Neural crest cell (in vitro differentiated cells): ENCODE measurements around the gene DOC2A. TPM values are rescaled to one million over a fixed set of nuclear protein-coding genes. Genes with fewer than 3 reads are reported as not detected.

Experiments used
- DNase-seq: peaks from one replicate; pipeline ENCODE4 v3.0.0; 2021; ENCODE audit warnings: low read depth, mixed read lengths, low spot score
- H3K27ac Mint-ChIP-seq: one replicate; pipeline ENCODE4 v1.8.0; 2021; ENCODE audit warnings: mild to moderate bottlenecking, mixed read lengths; ENCODE audit not compliant: unreplicated experiment
- H3K27me3 Mint-ChIP-seq: 2 replicates; pipeline ENCODE4 v1.8.0; 2021; ENCODE audit warnings: low read depth, mild to moderate bottlenecking, mixed read lengths
- H3K36me3 Mint-ChIP-seq: 2 replicates; pipeline ENCODE4 v1.8.0; 2021; ENCODE audit warnings: low read depth, mild to moderate bottlenecking, mixed read lengths
- H3K4me1 Mint-ChIP-seq: 2 replicates; pipeline ENCODE4 v1.8.0; 2021; ENCODE audit warnings: mixed read lengths
- H3K4me3 Mint-ChIP-seq: one replicate; pipeline ENCODE4 v1.8.0; 2021; ENCODE audit warnings: mild to moderate bottlenecking, mixed read lengths
- H3K9me3 Mint-ChIP-seq: 2 replicates; pipeline ENCODE4 v1.8.0; 2021; ENCODE audit warnings: mixed read lengths
- total RNA-seq: library from RNA; stranded (reverse); gene quantifications from 2 replicates; pipeline ENCODE4 v1.2.1, GENCODE V29; 2021
- TF ChIP-seq, protein P1 (sequence below): fragments of 200-600 bp; sonication (generic); conservative IDR thresholded peaks from 2 replicates; pipeline ENCODE4 v1.5.0; 2021; ENCODE audit warnings: antibody characterized with exemption, mild to moderate bottlenecking

The DOC2A gene
- total RNA-seq, 1 donor from 2014 or later: 5.7 TPM

DNA sequence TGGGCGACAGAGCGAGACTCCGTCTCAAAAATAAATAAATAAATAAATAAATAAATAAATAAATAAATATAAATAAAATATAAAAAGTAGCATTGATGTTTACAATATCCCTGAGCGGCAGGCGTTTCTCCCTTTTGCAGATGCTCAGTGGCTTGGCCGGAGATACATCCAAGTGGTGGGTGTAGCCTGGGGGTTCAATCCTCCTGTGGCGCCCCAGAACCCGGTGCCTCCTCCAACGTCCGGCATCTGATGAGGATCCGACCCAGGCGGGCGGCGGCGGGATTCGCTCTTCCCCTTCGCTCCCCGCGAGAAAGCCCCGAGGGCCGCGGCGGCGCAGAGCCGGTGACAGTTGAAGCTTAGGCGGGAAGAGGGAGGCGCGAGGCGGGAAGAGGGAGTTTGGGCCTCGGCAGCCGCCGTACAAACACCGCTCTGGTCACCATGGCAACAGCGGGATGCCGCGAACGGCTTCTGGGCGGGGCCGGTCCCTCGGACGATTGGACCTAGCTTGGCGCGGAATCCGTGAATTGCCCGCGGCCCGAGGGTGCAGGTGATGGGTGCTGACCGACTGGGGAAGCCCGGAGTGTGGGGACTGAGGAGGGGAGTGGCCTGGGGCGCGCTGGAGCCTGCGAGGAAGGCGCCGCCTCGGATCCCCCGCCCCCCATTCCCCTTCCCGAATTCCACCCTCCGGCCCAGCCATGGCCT is 42.0 kb upstream of the DOC2A start:
- peaks cover 38% of the 10 kb centered on the region for H3K4me1 Mint-ChIP-seq
- no peaks in the 10 kb centered on the region for H3K36me3 Mint-ChIP-seq
- H3K4me3 Mint-ChIP-seq: peak overlapping the region; percentile 95

DNA sequence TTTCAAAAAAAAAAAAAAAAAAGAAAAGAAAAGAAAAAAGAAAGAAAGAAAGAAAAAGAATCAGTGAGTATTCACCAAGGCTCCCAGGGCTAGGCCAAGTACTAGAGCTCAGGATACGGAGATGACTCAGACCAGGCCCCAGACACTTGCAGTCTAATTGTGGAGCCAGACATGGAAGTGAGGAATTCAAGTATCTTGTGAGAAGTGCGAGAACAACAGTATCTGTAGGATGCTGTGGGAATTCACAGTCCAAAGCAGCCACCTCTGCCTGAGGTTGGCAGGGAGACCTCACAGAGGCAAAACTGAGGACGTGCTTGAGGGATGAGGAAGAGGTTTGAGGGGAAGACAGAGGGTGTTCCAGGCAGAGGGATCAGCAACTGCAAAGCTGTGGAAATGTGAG is 40.7 kb upstream of the DOC2A start:
- Mint-ChIP-seq H3K36me3 (no peaks in the 10 kb centered on the region), H3K4me3 (peak overlapping the region; percentile 82), H3K9me3 (no peaks in the 10 kb centered on the region), H3K27me3 (peaks cover 2% of the 10 kb centered on the region), H3K4me1 (peaks cover 38% of the 10 kb centered on the region), H3K27ac (no peak overlapping the region)
- no peak for DNase-seq
- TF ChIP-seq, protein P1, sequence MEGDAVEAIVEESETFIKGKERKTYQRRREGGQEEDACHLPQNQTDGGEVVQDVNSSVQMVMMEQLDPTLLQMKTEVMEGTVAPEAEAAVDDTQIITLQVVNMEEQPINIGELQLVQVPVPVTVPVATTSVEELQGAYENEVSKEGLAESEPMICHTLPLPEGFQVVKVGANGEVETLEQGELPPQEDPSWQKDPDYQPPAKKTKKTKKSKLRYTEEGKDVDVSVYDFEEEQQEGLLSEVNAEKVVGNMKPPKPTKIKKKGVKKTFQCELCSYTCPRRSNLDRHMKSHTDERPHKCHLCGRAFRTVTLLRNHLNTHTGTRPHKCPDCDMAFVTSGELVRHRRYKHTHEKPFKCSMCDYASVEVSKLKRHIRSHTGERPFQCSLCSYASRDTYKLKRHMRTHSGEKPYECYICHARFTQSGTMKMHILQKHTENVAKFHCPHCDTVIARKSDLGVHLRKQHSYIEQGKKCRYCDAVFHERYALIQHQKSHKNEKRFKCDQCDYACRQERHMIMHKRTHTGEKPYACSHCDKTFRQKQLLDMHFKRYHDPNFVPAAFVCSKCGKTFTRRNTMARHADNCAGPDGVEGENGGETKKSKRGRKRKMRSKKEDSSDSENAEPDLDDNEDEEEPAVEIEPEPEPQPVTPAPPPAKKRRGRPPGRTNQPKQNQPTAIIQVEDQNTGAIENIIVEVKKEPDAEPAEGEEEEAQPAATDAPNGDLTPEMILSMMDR: no peak

More for the DNA sequence above, 42.0 kb upstream of the DOC2A start:
- Mint-ChIP-seq H3K27me3 (peaks cover 2% of the 10 kb centered on the region), H3K27ac (peak overlapping the region; percentile 90), H3K9me3 (no peaks in the 10 kb centered on the region)
- TF ChIP-seq, protein P1: no peak
- DNase-seq: peak; percentile 96

DNA sequence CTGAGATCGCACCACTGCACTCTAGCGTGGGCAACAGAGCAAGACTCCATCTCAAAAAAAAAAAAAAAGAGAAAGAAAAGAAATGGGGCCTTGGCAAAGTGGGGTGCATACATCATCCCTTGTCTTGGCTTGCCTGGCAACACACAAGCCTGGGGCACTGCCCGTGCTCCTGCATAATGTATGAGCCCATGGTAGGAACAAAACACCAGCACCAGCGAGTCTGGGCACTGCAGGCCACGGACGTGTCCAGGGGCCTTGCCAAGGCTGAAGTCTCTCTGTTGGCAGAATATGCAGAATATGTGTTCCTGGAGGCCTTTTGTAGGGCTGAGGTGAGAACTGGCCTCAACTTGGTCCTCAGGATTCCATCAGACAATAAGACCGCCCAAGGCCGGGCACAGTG is 39.0 kb upstream of the DOC2A start:
- H3K27ac Mint-ChIP-seq: no peak overlapping the region
- peaks cover 34% of the 10 kb centered on the region for H3K4me1 Mint-ChIP-seq

DNA sequence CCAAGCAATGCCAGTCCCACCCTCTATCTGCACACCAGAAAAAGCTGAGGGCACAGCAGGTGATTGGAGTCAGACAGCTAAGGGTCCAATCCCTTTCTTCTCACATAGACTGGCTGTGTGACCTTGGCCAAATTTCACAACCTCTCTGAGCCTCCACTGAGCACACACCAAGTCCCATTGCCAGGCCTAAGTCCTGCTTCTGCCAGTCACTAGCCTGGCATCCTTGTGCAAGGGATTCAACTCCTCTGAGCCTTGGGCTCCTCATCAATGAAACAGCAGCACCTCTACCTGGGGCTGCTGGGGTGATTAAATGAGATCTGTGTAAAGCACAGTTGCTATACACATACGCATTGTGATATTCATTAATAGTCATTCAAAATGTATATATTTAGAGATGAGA is 35.8 kb upstream of the DOC2A start:
- Mint-ChIP-seq H3K27ac (no peak overlapping the region), H3K36me3 (no peaks in the 10 kb centered on the region), H3K4me1 (peaks cover 13% of the 10 kb centered on the region), H3K4me3 (no peak overlapping the region), H3K9me3 (no peaks in the 10 kb centered on the region), H3K27me3 (no peaks in the 10 kb centered on the region)
- DNase-seq: no peak
- TF ChIP-seq, protein P1: no peak

More for the DNA sequence above, 39.0 kb upstream of the DOC2A start:
- DNase-seq: no peak
- peak overlapping the region; percentile 72 for H3K4me3 Mint-ChIP-seq
- peaks cover 2% of the 10 kb centered on the region for H3K27me3 Mint-ChIP-seq
- no peaks in the 10 kb centered on the region for H3K36me3 Mint-ChIP-seq
- H3K9me3 Mint-ChIP-seq: no peaks in the 10 kb centered on the region
- TF ChIP-seq, protein P1: no peak

DNA sequence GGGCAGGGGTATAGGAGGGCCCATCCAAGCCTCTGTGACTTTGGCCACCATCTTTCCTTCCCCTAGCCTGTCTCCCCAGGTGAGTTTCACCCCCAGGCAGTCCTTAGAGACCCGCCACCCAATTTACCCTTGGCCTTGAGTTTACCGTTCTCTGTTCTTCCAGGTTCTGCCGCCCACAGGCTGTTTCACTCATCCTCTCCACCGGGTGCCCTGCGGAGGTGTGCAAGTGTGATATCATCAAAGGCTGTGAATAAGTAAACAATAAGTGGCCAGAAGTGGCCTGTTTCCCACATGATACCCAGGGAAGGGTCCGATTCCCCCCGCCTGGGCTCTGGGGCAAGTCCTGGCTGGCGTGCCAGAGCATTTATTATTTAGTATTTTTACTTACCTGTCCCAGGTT is 35.4 kb upstream of the DOC2A start:
- H3K27me3 Mint-ChIP-seq: no peaks in the 10 kb centered on the region

More for the DNA sequence above, 35.4 kb upstream of the DOC2A start:
- H3K4me1 Mint-ChIP-seq: peaks cover 11% of the 10 kb centered on the region
- TF ChIP-seq, protein P1: no peak
- no peaks in the 10 kb centered on the region for H3K36me3 Mint-ChIP-seq
- H3K9me3 Mint-ChIP-seq: no peaks in the 10 kb centered on the region
- DNase-seq: no peak
- no peak overlapping the region for H3K27ac Mint-ChIP-seq
- no peak overlapping the region for H3K4me3 Mint-ChIP-seq
